ENCODE data around the gene RPL35. TPM values are rescaled to one million over a fixed set of nuclear protein-coding genes. Genes with fewer than 3 reads are reported as not detected.

The RPL35 gene
- total and polyA plus RNA-seq, 2 of the 8 experiments (the other 6 are each of a cell fraction or from before 2014, with no cell fraction given): 1,831 to 2,448 TPM

- TF ChIP-seq RNF2 (IDR thresholded peaks at IDR 0.05; ENCODE audit: borderline replicate concordance, low read depth, low read length, missing control alignments, poor library complexity, severe bottlenecking): no peak
- no peak for TF ChIP-seq CEBPB (IDR thresholded peaks at IDR 0.05; ENCODE audit: low read depth, low read length)
- TF ChIP-seq TAF1 (IDR thresholded peaks at IDR 0.05; ENCODE audit: low read depth, low read length): no peak
- TF ChIP-seq JUND (IDR thresholded peaks at IDR 0.05; ENCODE audit: low read length): no peak
- TF ChIP-seq SIRT6 (IDR thresholded peaks at IDR 0.05; ENCODE audit: low read length): no peak
- no peak for TF ChIP-seq TAF7 (optimal IDR thresholded peaks at IDR 0.05; ENCODE audit: borderline replicate concordance, low read depth, low read length)
- TF ChIP-seq EP300 (IDR thresholded peaks at IDR 0.05; ENCODE audit: borderline replicate concordance in 1 of 2, low read depth in 2 of 2, low read length in 2 of 2): no peak
- no peak for TF ChIP-seq GTF2F1 (IDR thresholded peaks at IDR 0.05; ENCODE audit: borderline replicate concordance, low read depth, low read length)
- no peak for TF ChIP-seq CBX5 (IDR thresholded peaks at IDR 0.05; ENCODE audit: low read depth, low read length)
These were observed 25.2 kb upstream of the RPL35 start (continued) for GRCh38 chr9:124886866-124887492.
